GM18909 (cell line): Measurements from ENCODE around the gene CGAS.
"Not testable (repeated sequence)": the region's sequence is repeated elsewhere in the genome, so short reads cannot be mapped to it uniquely, and the experiment has no call there.

ENCODE experiments used
- ATAC-seq: cut with Tn5 transposase; IDR thresholded peaks from one replicate; pipeline ENCODE4 v1.9.1; 2021; ENCODE audit warnings: mild to moderate bottlenecking; ENCODE audit not compliant: unreplicated experiment, poor library complexity

The CGAS gene

DNA sequence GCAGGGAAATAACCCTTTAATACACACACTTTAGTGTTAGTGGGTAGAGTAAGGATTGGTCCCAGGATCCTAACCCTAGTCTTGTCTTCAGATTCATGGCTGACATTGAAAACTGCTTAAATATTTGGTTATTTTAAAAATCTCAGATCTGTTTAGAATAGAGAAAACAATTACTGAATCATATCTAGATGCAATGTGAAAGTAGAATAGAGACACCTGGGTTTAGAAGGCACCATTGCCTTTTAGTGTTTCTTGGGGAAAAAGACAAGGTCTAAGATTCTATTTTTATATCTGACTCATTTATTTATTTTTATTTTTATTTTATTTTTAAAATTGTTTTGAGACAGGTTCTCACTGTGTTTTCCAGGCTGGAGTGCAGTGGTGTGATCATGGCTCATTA lies 51.4 kb downstream of the CGAS start:
- no peak for ATAC-seq

DNA sequence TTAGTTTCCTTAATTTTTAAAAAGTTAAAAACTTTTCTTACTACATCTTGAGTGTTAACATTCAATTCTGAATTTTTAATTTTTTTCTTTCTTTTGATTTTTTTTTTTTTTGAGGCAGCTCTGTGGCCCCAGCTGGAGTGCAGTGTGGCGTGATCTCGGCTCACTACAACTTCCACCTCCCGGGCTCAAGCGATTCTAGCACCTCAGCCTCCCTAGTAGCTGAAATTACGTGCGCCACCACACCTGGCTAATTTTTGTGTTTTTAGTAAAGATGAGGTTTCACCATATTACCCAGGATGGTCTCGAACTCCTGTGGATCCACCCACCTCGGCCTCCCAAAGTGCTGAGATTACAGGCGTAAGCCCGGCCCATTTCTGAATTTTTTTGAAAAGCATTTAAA lies 56.2 kb downstream of the CGAS start:
- no peak for ATAC-seq

DNA sequence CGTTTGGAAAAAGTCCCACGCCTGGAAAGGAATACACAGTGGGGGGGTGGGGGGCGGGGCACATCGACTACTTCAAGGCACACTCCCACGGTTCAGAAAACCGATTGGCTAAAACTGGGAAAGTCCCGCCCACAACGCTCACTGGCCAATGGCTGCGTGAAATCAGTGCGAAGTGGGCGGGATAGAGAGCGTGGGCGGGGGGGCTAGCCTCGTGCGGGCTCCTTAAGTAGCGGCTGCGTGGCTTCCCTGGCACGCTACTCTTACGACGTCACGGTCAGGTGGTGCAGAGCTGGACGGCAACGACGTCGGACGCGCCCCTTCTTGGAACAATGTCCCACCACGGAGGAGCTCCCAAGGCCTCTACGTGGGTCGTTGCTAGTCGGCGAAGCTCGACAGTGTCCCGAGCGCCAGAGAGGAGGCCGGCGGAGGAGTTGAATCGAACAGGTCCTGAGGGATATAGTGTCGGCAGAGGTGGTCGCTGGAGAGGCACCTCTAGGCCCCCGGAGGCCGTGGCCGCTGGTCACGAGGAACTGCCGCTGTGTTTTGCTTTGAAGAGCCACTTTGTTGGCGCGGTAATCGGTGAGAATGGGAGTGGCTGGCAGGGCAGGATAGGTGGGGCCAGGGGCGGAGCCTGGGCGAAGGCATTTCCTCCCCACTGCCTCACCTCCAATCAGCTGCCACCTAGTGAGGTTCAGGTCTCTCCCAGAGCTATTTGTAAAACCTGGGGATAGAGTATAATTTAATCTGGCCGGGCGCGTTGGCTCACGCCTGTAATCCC lies 57.3 kb downstream of the CGAS start, which contains the start of gene DDX43:
Gene DDX43 (plus strand): TSS at position 252 of the 778 bp plus-strand sequence. CDS start 78 bp downstream, at position 330.
- no peak for ATAC-seq

DNA sequence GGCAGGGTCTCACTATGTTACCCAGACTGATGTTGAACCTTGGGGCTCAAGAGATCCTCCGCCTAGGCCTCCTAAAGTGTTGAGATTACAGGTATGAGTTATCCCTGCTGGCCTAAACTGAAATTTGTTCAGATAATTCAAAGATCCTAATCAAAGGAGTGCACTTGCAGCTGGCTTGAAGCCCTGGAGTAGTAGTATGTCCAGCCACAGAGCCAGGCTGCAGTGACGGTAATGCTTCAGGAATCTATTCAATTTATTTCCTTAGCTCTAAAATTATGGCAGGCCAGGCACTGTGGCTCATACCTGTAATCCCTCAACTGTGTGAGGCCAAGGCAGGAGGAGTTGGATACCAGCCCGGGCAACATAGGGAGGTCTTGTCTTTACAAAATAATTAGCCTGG lies 58.8 kb downstream of the CGAS start:
- no peak for ATAC-seq

DNA sequence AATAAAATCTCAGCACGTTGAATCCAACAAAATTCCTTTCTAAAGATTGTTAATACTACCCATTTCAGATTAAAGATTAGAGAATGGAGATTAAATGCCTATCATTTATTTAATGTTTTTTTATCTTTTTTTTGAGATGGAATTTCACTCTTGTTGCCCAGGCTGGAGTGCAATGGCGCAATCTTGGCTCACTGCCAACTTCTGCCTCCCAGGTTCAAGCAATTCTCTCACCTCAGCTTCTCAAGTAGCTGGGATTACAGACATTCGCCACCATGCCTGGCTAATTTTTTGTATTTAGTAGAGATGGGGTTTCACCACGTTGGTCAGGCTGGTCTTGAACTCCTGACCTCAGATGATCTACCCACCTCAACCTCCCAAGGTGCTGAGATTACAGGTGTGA lies 59.9 kb downstream of the CGAS start:
- not testable (repeated sequence) for ATAC-seq

DNA sequence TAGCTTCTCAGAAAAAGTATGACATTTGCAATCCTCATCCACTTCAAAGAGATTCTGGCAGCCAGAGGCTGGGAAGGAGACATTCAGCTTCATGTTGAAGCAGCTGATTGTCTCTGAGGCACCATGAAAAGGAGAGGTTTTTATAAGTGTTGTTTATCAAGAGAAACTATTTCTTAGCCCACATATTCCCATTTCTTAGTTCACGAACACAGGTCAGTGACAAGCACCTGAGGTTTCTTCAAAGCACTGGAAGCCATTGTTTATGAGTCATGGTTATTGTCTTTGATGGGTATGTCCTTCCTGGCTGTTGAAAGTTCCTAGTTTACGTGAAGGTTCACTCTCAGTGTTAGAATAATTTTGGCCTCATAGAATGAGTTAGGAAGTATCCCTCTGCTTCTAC lies 60.4 kb downstream of the CGAS start:
- ATAC-seq: no peak

DNA sequence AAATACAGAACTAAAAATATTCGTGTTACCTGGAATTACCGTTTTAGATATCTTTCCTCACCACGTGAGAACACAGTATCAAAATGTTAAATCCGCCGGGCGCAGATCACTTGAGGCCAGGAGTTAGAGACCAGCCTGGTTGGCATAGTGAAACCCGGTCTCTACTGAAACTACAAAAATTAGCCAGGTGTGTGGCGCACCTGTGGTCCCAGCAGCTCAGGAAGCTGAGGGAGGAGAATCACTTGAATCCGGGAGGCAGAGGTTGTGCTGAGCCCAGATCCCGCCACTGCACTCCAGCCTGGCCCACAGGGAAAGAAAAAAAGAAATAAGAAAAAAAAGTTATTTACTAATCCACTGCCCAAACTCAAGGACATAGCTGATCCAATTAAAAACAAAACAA lies 62.2 kb downstream of the CGAS start:
- no peak for ATAC-seq

DNA sequence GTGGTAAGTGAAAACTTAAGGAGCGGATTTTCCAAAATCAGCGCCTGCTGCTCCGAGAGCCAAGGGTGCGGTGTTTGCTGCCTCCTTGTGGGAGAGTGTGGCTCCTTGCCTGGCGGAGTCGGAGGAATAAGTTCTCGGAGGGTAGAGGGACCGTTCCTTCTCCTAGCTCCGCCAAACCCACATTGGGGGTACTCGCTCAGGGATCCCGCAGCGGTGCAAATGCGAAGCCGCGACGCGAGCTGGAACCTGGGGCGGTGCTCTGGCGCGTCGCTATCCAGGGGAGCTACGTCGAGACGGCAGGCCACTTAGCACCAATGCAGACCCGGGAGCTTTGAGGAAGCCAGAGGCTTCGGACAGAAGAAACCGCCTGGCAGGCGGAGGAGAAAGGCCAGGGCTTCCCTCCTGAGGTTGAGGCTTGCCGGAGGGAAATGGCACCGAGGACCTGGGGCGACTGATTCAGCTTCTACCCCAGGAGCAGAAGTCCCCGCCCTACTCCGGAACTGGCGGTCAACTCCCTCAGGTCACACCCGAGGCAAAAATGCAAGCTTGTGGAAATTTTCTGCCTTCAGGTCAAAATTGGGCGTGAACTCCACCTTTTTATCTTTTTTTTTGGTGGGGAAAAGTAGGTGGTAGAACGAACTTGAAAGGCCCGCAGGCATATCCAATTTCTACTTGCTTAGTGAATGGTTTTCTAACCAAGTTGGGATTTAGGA lies 63.1 kb downstream of the CGAS start:
- ATAC-seq: peak; percentile 87

DNA sequence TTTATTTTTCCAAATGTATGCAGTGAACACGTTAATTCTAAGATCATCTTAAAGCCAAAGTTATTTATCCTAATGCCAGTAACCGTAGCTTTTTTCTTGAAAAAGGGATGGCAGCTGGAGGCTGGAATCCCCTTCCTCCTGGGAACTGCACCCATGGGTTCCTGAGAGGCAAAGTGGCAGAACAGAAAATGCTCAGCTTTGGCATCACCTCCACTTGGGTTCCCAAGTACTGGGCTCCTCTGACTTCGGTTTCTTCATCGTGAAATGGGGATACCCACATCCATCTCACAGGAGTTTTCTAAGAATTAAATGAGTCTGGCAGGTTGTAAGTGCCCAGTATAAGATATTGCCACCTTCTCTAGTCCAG lies 63.7 kb downstream of the CGAS start:
- ATAC-seq: peak; percentile 25

DNA sequence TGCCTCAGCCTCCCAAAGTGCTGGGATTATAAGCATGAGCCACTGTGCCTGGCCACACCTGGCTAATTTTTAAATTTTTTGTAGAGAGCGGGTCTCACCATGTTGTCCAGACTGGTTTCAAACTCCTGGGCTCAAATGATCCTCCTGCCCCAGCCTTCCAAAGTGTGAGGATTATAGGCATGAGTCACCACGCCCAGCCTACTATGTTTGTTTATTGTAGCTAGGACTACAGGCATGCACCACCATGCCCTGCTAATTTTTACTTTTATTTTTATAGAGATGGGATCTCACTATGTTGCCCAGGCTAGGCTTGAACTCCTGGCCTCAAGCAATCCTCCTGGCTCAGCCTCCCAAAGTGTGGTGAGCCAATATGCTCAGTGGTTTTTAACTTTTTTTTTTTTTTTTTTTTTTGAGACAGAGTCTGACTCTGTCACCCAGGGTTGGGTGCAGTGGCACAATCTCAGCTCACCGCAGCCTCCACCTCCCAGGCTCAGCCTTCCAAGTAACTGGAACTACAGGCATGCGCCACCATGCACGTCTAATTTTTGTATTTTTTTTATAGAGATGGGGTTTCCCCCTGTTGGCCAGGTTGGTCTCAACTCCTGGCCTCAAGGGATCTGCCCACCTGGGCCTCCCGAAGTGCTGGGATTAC lies 69.5 kb downstream of the CGAS start:
- ATAC-seq: no peak

DNA sequence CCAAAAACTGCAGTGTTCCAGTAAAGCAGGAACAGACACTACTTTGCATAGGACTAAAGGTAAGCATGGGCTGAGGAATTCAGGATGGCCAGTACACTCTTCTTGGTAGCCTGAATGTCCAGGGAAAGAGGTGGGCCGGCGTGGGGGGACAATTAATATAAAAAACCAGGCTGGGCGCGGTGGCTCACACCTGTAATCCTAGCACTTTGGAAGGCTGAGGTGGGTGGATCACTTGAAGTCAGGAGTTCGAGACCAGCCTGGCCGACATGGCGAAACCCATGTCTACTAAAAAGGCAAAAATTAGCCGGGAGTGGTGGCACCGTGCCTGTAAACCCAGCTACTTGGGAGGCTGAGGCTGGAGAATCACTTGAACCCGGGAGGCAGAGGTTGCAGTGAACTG lies 70.6 kb downstream of the CGAS start:
- ATAC-seq: not testable (repeated sequence)

DNA sequence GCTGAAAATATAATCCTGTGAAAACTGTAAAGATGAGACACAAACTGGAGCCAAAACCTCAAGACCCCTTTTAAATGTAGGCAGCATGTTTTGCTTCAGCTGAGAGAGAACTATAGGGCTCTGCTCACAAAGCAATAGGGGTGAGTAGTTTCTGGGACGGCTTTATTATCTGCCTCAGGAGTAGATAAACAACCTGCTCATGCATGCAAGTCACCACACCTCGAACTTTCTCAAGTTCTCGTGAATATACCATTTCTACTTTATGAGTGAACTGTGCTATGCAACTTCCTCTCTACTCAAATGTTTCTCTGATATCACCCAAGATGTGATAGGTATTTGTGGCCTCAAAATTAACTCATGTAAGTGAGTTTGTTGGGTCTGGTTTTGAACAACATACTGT lies 74.9 kb downstream of the CGAS start:
- ATAC-seq: no peak

DNA sequence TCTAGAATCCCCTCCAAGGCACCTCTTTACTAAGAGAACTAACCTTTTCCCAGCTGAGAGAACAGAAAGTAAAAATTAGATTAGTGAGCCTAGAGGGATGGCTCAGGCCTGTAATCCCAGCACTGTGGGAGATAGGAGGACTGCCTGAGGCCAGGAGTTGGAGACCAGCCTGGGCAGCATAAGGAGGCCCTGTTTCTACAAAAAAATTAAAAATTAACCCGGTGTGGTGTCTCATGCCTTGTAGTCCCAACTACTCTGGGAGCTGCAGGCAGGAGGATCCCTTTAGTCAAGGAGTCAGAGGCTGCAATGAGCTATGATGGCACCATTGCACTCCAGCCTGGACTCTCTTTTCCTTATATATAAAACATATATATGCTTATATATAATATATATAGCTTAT lies 76.9 kb downstream of the CGAS start:
- ATAC-seq: no peak
